Measurements from ENCODE around the gene RHBDD3.

GRCh38 chr22:29259253-29259899 is 8.4 kb downstream of the RHBDD3 start:
- TF ChIP-seq CTCF (IDR thresholded peaks at IDR 0.05): no peak
- no peak for TF ChIP-seq REST (IDR thresholded peaks at IDR 0.05; ENCODE audit: insufficient read depth in 1 of 2, low read depth in 2 of 2, low read length in 1 of 2)

Measured in Panc1 (cell line).